Left renal cortex interstitium (tissue), 4 donors: ENCODE measurements around the gene TRIM45. TPM values are rescaled to one million over a fixed set of nuclear protein-coding genes. Genes with fewer than 3 reads are reported as not detected.
A peak's percentile ranks its signal among the peaks of the same experiment; 100 is the strongest.
"Not testable (repeated sequence)": the region's sequence is repeated elsewhere in the genome, so short reads cannot be mapped to it uniquely, and the experiment has no call there.

Source experiments
- DNase-seq, 4 donors: peaks; one replicate each; pipeline ENCODE4 v3.0.0-alpha.2; 2013; ENCODE audit warnings: low read depth in 4 of 4, low spot score in 2 of 4, missing footprints in 1 of 4
- polyA plus RNA-seq, 4 donors: library from polyadenylated mRNA; unstranded; fragments of 120-200 nt; gene quantifications; one replicate each; pipeline ENCODE4 v1.2.1, GENCODE V29; 2013; ENCODE audit not compliant: insufficient read length in 4 of 4

Gene TRIM45
- polyA plus RNA-seq, 4 donors, result 15.1 to 29.7 (median 22.0) TPM

- DNase-seq, result no peak
These were observed 15.8 kb downstream of the TRIM45 start for GRCh38 chr1:117105722-117106121.

- no peak for DNase-seq
These were observed 16.6 kb downstream of the TRIM45 start for GRCh38 chr1:117104986-117105385.

GRCh38 chr1:117101858-117102257 lies 19.7 kb downstream of the TRIM45 start:
- not testable (repeated sequence) for DNase-seq

- no peak for DNase-seq
These were observed 20.2 kb downstream of the TRIM45 start for GRCh38 chr1:117101334-117101733.

DNA sequence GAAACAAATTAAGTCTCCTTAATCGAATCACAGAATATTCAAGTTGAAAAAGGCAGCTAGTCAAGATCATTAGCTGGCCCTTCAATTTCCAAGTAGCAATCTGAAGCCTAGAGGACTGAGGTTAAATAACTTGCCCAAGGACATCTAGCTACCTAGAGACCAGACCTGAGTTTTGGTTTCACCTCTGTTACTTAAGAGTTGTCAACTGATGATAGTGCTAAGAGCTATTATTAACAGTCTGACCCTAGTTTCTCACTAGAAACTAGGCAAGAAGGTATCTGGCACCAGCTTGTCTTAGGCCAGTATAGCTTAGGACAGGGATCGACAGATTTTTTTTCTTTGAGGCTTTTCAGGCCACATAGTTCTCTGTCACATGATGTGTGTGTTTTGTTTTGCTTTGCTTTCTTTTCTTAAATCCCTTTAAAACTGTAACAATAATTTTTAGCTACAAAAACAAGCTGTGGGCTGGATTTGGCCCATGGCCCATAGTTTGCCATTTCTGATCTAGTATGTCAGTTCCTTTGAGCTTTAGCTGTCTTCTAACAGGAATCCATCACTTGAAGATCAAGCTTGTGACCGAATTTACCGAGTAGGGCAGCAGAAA lies 23.2 kb downstream of the TRIM45 start:
- DNase-seq, result no peak

DNA sequence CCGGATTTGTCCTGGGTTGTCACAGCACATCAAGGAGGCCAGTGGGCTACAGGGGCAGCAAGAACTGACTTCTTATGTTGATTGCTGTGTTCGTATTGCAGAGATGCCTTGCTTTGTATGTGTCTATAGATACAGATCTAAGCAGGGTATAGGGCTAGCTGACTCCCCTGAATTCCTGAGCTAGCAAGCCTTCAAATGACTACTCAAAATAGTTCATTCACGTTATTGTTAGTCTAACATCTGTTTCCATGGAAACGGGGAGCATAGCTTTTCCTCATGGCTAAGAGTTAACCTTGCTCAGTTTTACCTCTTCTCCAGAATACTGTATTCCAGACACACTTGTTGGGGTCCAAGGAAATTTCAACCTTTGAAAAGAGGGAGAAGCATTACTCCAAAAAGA lies 24.1 kb downstream of the TRIM45 start:
- DNase-seq, result no peak

DNA sequence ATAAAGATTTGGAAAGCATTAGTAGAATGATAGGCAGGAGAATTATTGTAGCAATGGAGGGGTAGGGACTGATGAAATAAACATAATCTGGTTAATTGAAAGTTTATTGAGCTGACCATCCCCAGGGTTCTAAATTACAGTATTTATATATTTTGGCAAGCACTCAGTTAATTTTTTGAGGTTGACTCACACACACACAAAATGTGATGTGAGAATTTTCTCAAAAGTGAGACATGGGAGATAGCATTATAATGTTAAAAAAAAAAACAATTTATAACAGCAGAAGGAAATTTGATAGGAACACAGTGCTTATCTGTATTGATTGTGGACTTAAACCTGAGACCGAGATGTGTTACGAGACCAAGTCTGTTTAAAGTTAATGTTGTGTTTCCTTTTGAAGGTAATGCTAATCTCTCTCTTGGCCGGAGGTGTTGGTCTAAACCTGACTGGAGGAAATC lies 24.6 kb downstream of the TRIM45 start:
- DNase-seq, result no peak

GRCh38 chr1:117094841-117095604 lies 26.5 kb downstream of the TRIM45 start:
- no peak for DNase-seq

GRCh38 chr1:117093870-117094621 lies 27.5 kb downstream of the TRIM45 start:
- peak in 3 of 4 donors; percentile 33 to 36 (median 35) for DNase-seq

DNA sequence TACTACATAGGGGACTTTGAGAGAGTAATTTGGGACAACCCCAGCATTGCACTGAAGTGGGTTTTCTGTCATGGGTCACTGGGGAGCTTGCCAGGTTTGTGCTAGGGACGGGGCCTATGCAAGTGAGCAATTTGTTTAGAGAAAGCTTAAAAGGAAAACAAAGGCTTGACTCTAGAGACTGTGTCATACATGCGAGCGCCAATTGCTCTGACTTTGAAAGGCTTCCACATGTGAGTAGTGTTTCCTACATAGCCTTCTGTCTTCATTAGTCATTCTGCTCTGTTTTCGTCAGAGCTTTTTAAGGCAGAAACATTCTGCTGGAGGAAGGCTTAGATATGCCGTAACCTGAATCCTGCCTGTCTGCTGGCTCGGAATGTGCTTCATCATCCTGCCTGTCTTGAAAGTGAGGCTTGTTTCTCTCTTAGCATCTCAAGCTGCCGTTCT lies 28.4 kb downstream of the TRIM45 start:
- peak; percentile 26 to 56 (median 52) for DNase-seq

GRCh38 chr1:117092594-117092993 lies 29.0 kb downstream of the TRIM45 start:
- DNase-seq, result no peak

- no peak for DNase-seq
These were observed 31.6 kb downstream of the TRIM45 start for GRCh38 chr1:117089996-117090395.

DNA sequence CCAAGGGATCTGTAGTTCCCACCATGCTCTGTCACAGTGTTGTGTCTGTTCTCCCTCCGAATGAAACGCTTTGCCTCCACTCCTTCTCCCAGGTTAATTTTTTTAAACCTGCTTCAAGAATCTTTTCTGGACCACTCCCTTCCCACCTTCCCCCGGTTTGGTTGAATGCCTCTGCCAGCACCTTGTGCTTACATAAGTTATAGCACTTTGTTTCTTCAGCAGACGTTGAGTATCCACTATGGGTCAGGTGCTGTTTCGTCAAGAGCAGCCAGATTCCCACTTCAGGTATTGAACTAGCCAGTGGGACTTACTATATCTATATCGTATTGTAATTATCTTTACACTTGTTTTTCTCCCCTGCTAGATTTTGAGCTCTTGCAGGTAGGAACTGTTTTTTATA lies 33.9 kb downstream of the TRIM45 start:
- DNase-seq, result no peak

GRCh38 chr1:117084231-117084630 lies 37.3 kb downstream of the TRIM45 start:
- no peak for DNase-seq

DNA sequence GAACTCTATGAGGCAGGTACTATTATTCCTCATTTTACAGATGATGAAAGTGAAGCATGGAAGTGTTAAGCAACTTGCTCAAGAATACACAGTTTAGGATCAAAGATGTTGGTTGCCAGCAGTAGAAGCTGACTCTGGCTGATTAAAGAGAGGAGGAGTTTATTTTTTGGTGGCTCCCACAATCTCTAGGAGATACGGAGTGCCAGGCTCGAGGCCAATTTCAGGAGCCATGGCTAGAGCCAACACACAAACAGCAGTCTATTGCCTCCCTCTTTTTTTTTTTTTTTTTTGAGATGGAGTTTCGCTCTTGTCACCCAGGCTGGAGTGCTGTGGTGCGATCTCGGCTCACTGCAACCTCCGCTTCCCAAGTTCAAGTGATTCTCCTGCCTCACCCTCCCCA lies 41.8 kb downstream of the TRIM45 start:
- DNase-seq, result no peak

- DNase-seq, result no peak
These were observed 44.3 kb downstream of the TRIM45 start for GRCh38 chr1:117077267-117077666.

- no peak for DNase-seq
These were observed 44.9 kb downstream of the TRIM45 start for GRCh38 chr1:117076648-117077047.

GRCh38 chr1:117070124-117070523 lies 51.4 kb downstream of the TRIM45 start:
- DNase-seq, result no peak

DNA sequence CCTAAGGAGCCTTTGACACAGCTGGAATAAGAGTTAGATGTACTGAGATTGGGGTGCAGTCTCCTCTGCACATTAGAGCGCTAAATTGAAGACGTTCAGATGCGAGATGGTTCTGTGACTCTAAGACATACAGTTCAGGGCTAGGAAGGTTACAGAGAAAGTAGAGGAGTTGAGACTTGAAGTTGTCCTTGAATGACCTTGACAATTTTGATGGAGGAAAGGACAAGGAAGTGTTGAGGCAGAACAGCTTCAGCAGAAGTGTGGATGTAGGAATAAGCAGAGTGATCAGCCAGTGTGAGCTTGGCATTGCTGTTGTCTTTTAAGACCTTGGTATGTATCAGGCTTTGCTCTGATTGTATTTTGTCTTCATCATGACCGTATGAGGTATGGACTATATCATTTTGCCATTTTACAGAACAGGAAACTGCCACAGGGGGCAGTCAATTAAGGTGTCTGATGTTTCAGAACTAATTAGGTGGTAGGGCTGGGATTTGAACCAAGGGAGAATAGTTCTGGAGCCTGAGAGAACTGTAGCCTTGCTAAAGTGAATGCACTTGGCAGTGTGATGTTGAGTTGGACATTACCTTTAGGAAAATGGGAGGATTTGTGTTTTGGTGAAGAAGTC lies 52.2 kb downstream of the TRIM45 start:
- no peak for DNase-seq

DNA sequence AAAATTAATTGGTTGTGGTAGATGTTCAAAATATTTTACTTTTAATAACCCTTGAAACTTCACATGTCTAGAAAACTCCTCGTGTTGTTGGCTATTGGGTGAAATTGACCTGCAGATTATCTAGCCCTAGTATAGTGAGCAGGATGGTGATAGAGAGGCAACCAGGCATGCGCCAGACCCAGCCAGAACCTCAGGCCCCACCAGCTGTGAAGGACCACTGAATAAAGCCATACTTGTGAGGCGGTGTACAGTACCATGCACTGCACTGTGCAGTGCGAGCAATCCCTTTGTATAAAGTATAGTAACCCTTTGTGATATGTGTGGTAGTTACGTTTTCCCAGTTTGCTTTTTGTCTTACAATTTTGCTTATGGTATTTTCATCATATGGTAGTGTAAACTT lies 53.0 kb downstream of the TRIM45 start:
- DNase-seq, result no peak
